Liver (tissue), 9 donors: ENCODE results near the gene PPP1R10. TPM values are rescaled to one million over a fixed set of nuclear protein-coding genes. Genes with fewer than 3 reads are reported as not detected.
A peak's percentile ranks its signal among the peaks of the same experiment; 100 is the strongest.

ENCODE experiments used
- DNase-seq: peaks from one replicate; pipeline ENCODE4 v3.0.0-alpha.2; 2017; ENCODE audit warnings: low spot score
- H3K27ac ChIP-seq, 2 donors: one replicate each; pipeline ENCODE4 v1.7.0; 2013; ENCODE audit warnings: inconsistent platforms in 2 of 2, low read length in 2 of 2, control low read depth in 1 of 2, low read depth in 1 of 2, mild to moderate bottlenecking in 1 of 2
- H3K27me3 ChIP-seq, 4 donors: one replicate each; pipeline versions ENCODE4 v1.6.1 to v1.7.0; 2013; ENCODE audit warnings: low read length in 3 of 4, inconsistent platforms in 1 of 4, mild to moderate bottlenecking in 1 of 4, moderate library complexity in 1 of 4; ENCODE audit not compliant: control insufficient read depth in 4 of 4, insufficient read depth in 4 of 4
- H3K36me3 ChIP-seq, 4 donors: one replicate each; pipeline versions ENCODE4 v1.6.1 to v1.7.0; 2013; ENCODE audit warnings: low read length in 3 of 4, mild to moderate bottlenecking in 3 of 4, low read depth in 1 of 4, moderate library complexity in 1 of 4; ENCODE audit not compliant: control insufficient read depth in 4 of 4, insufficient read depth in 3 of 4
- H3K4me1 ChIP-seq, 4 donors: one replicate each; pipeline versions ENCODE4 v1.6.1 to v1.7.0; 2013; ENCODE audit warnings: low read length in 3 of 4, mild to moderate bottlenecking in 3 of 4, moderate library complexity in 1 of 4; ENCODE audit not compliant: control insufficient read depth in 4 of 4, insufficient read depth in 4 of 4
- H3K4me3 ChIP-seq, 3 donors: one replicate each; pipeline versions ENCODE4 v1.6.1 to v1.7.0; 2013; ENCODE audit warnings: low read length in 3 of 3, control low read depth in 1 of 3, low read depth in 1 of 3, mild to moderate bottlenecking in 1 of 3
- H3K9ac ChIP-seq, 2 donors: one replicate each; pipeline ENCODE4 v1.7.0; 2013; ENCODE audit warnings: low read length in 2 of 2, mild to moderate bottlenecking in 2 of 2, moderate library complexity in 2 of 2, control low read depth in 1 of 2, low read depth in 1 of 2
- H3K9me3 ChIP-seq, 4 donors: one replicate each; pipeline versions ENCODE4 v1.6.1 to v1.7.0; 2013; ENCODE audit warnings: low read length in 3 of 4; ENCODE audit not compliant: control insufficient read depth in 4 of 4
- ATF3 ChIP-seq: IDR thresholded peaks from 2 replicates; pipeline ENCODE4 v1.6.1; 2016; ENCODE audit warnings: antibody characterized with exemption
- CTCF ChIP-seq: fragments of 150-350 bp; IDR thresholded peaks from 2 replicates; pipeline ENCODE4 v1.5.1; 2017; ENCODE audit warnings: improper control_type of control experiment, low read depth, low read length; ENCODE audit not compliant: missing input control
- EGR1 ChIP-seq, 2 donors: IDR thresholded peaks; 2 replicates each; pipeline ENCODE4 v1.6.1; 2016 to 2018; ENCODE audit warnings: antibody characterized with exemption in 2 of 2, low read depth in 2 of 2
- FOXA1 ChIP-seq: IDR thresholded peaks from 2 replicates; pipeline ENCODE4 v1.6.1; 2016; ENCODE audit warnings: antibody characterized with exemption
- FOXA2 ChIP-seq: IDR thresholded peaks from 2 replicates; pipeline ENCODE4 v1.6.1; 2016; ENCODE audit warnings: antibody characterized with exemption
- GABPA ChIP-seq, 2 donors: IDR thresholded peaks in 1 of 2; conservative IDR thresholded peaks in 1 of 2; 2 replicates each; pipeline ENCODE4 v1.6.1; 2016; ENCODE audit warnings: antibody characterized with exemption in 2 of 2, mild to moderate bottlenecking in 1 of 2, moderate library complexity in 1 of 2
- HNF4A ChIP-seq, 2 donors: conservative IDR thresholded peaks; 2 replicates each; pipeline ENCODE4 v1.6.1; 2016; ENCODE audit warnings: antibody characterized with exemption in 2 of 2, mild to moderate bottlenecking in 2 of 2
- HNF4G ChIP-seq: IDR thresholded peaks from 2 replicates; pipeline ENCODE4 v1.6.1; 2016; ENCODE audit warnings: antibody characterized with exemption
- JUND ChIP-seq, 2 donors: IDR thresholded peaks; 2 replicates each; pipeline ENCODE4 v1.6.1; 2016; ENCODE audit warnings: antibody characterized with exemption in 2 of 2
- MAX ChIP-seq: IDR thresholded peaks from 2 replicates; pipeline ENCODE4 v1.6.1; 2016; ENCODE audit warnings: antibody characterized with exemption
- NR2F2 ChIP-seq: IDR thresholded peaks from 2 replicates; pipeline ENCODE4 v1.6.1; 2016; ENCODE audit warnings: antibody characterized with exemption
- RAD21 ChIP-seq, 2 donors: IDR thresholded peaks; 2 replicates each; pipeline ENCODE4 v1.6.1; 2016; ENCODE audit warnings: antibody characterized with exemption in 2 of 2, mild to moderate bottlenecking in 2 of 2
- REST ChIP-seq: IDR thresholded peaks from 2 replicates; pipeline ENCODE4 v1.6.1; 2016; ENCODE audit warnings: antibody characterized with exemption, mild to moderate bottlenecking
- RXRA ChIP-seq, 2 donors: IDR thresholded peaks; 2 replicates each; pipeline ENCODE4 v1.6.1; 2017 to 2018; ENCODE audit warnings: antibody characterized with exemption in 2 of 2, mild to moderate bottlenecking in 1 of 2
- SP1 ChIP-seq: IDR thresholded peaks from 2 replicates; pipeline ENCODE4 v1.6.1; 2018; ENCODE audit warnings: antibody characterized with exemption, mild to moderate bottlenecking
- TAF1 ChIP-seq: conservative IDR thresholded peaks from 2 replicates; pipeline ENCODE4 v1.6.1; 2016; ENCODE audit warnings: antibody characterized with exemption, mild to moderate bottlenecking
- YY1 ChIP-seq: IDR thresholded peaks from 2 replicates; pipeline ENCODE4 v1.6.1; 2016; ENCODE audit warnings: antibody characterized with exemption, mild to moderate bottlenecking
- ZBTB33 ChIP-seq: IDR thresholded peaks from 2 replicates; pipeline ENCODE4 v1.6.1; 2016; ENCODE audit warnings: antibody characterized with exemption
- WGBS: extraction: QIAGEN DNeasy Blood & Tissue Kit; methylation state at CpG from one replicate; pipeline ENCODE4 v1.1.7; 2013; 5-methylcytosine and 5-hydroxymethylcytosine counted together
- polyA plus RNA-seq, 2 donors: library from polyadenylated mRNA; stranded (reverse) in 1 of 2; unstranded in 1 of 2; fragments of 200-250 nt in 1 of 2; fragments of >200 nt in 1 of 2; fragmentation: Nextera tagmentation in 1 of 2; extraction: Ambion mirVana in 1 of 2; gene quantifications; one replicate each; pipeline versions ENCODE4 v1.2.1 to v1.2.3, GENCODE V29; 2013 to 2015
- total RNA-seq, 2 donors: library from RNA; depleted of rRNA; stranded (reverse); fragments of >200 nt; gene quantifications; one replicate each; pipeline ENCODE4 v1.2.3, GENCODE V29; 2014
- donor health status: healthy.
- donor health status: healthy.
- donor health status: healthy.
- donor health status: healthy.
- donor health status: healthy.

The PPP1R10 gene
- total and polyA plus RNA-seq, 4 donors, result 11.1 to 21.1 (median 14.1) TPM

- H3K9ac ChIP-seq, result no peak overlapping the region
- WGBS, result 74% methylated on average over 10 of the region's 10 CpGs
- peaks cover 0 to 12% (median 6%) of the 10 kb centered on the region in 4 donors for H3K4me1 ChIP-seq
- H3K4me3 ChIP-seq, result no peak overlapping the region
- H3K36me3 ChIP-seq, result peaks cover 0 to 3% (median 0%) of the 10 kb centered on the region in 4 donors
- DNase-seq, result no peak
- H3K9me3 ChIP-seq, result no peaks in the 10 kb centered on the region
- H3K27ac ChIP-seq, result no peak overlapping the region
- TF ChIP-seq FOXA1, result no peak
- TF ChIP-seq TAF1, result no peak
- TF ChIP-seq ATF3, result no peak
- TF ChIP-seq ZBTB33, result no peak
- TF ChIP-seq HNF4A (conservative IDR thresholded peaks at IDR 0.05), result peak in 1 of 2 donors; percentile 28
- no peak for TF ChIP-seq YY1
- TF ChIP-seq HNF4G, result no peak
- no peak for TF ChIP-seq REST
- TF ChIP-seq RAD21 (IDR thresholded peaks at IDR 0.05), result peak; percentile 63 to 68
- no peak for TF ChIP-seq SP1
- TF ChIP-seq NR2F2, result no peak
- peak; percentile 27 for TF ChIP-seq CTCF
- H3K27me3 ChIP-seq, result no peaks in the 10 kb centered on the region
Measured at GRCh38 chr6:30640481-30640880, 23.4 kb upstream of the PPP1R10 start.

GRCh38 chr6:30635834-30636233 lies 18.8 kb upstream of the PPP1R10 start:
- Histone ChIP-seq H3K36me3 (peaks cover 0 to 13% (median 2%) of the 10 kb centered on the region in 4 donors), H3K27me3 (no peaks in the 10 kb centered on the region)
- WGBS, result 97% methylated on average over 3 of the region's 3 CpGs
- TF ChIP-seq CTCF (no peak), EGR1 (IDR thresholded peaks at IDR 0.05; ENCODE audit: low read depth in 2 of 2) (no peak), ATF3 (no peak), RAD21 (IDR thresholded peaks at IDR 0.05) (no peak), FOXA2 (no peak), REST (no peak), FOXA1 (no peak), MAX (no peak), GABPA (IDR thresholded peaks at IDR 0.05 in 1 of 2, conservative IDR thresholded peaks at IDR 0.05 in 1 of 2) (no peak), JUND (IDR thresholded peaks at IDR 0.05) (no peak), TAF1 (no peak), NR2F2 (no peak), HNF4G (no peak), RXRA (IDR thresholded peaks at IDR 0.05) (no peak), YY1 (no peak)

More at GRCh38 chr6:30635834-30636233, 18.8 kb upstream of the PPP1R10 start:
- Histone ChIP-seq H3K9ac (no peak overlapping the region), H3K4me3 (no peak overlapping the region), H3K27ac (no peak overlapping the region), H3K4me1 (peaks cover 0 to 9% (median 0%) of the 10 kb centered on the region in 4 donors), H3K9me3 (no peaks in the 10 kb centered on the region)
- DNase-seq, result no peak
